H9 (cell line): ENCODE results near the gene ATP1B2. TPM values are rescaled to one million over a fixed set of nuclear protein-coding genes. Genes with fewer than 3 reads are reported as not detected.

Experiments used
- DNase-seq: peaks from one replicate; pipeline ENCODE4 v3.0.0-alpha.2; 2017
- H2AFZ ChIP-seq: one replicate; pipeline ENCODE4 v1.6.1; 2013; ENCODE audit warnings: mild to moderate bottlenecking, low read length, control low read depth, moderate library complexity
- H2AK5ac ChIP-seq: 2 replicates; pipeline ENCODE4 v1.6.1; 2013; ENCODE audit warnings: low read length, control low read depth, mixed read lengths; ENCODE audit not compliant: insufficient read length
- H2BK120ac ChIP-seq: one replicate; pipeline ENCODE4 v1.6.1; 2013; ENCODE audit warnings: low read depth, mild to moderate bottlenecking, low read length, control low read depth, inconsistent platforms; ENCODE audit not compliant: poor library complexity, severe bottlenecking
- H2BK12ac ChIP-seq: 2 replicates; pipeline ENCODE4 v1.6.1; 2013; ENCODE audit warnings: low read length, control low read depth, mixed read lengths, low read depth; ENCODE audit not compliant: insufficient read length
- H2BK15ac ChIP-seq: 2 replicates; pipeline ENCODE4 v1.6.1; 2013; ENCODE audit warnings: low read depth, low read length, control low read depth
- H2BK20ac ChIP-seq: one replicate; pipeline ENCODE4 v1.6.1; 2013; ENCODE audit warnings: low read depth, mild to moderate bottlenecking, low read length, control low read depth, inconsistent platforms; ENCODE audit not compliant: poor library complexity, severe bottlenecking
- H2BK5ac ChIP-seq: 2 replicates; pipeline ENCODE4 v1.6.1; 2013; ENCODE audit warnings: low read length, control low read depth, mixed read lengths; ENCODE audit not compliant: insufficient read length
- H3K14ac ChIP-seq: 2 replicates; pipeline ENCODE4 v1.6.1; 2013; ENCODE audit warnings: low read length, control low read depth; ENCODE audit not compliant: insufficient read depth
- H3K18ac ChIP-seq: 2 replicates; pipeline ENCODE4 v1.6.1; 2013; ENCODE audit warnings: low read depth, mild to moderate bottlenecking, mixed read lengths, low read length, control low read depth; ENCODE audit not compliant: insufficient read length
- H3K23ac ChIP-seq: 2 replicates; pipeline ENCODE4 v1.6.1; 2013; ENCODE audit warnings: low read length, control low read depth, mixed read lengths, low read depth; ENCODE audit not compliant: insufficient read length
- H3K23me2 ChIP-seq: 2 replicates; pipeline ENCODE4 v1.6.1; 2013; ENCODE audit warnings: low read depth, mild to moderate bottlenecking, mixed read lengths, low read length, control low read depth; ENCODE audit not compliant: insufficient read length, poor library complexity, severe bottlenecking
- H3K27ac ChIP-seq: 2 replicates; pipeline ENCODE4 v1.5.1; 2013; ENCODE audit warnings: low read length, control low read depth, mixed read lengths, low read depth; ENCODE audit not compliant: insufficient read length
- H3K27me3 ChIP-seq: 2 replicates; pipeline ENCODE4 v1.6.1; 2013; ENCODE audit warnings: low read length, control low read depth, inconsistent platforms; ENCODE audit not compliant: insufficient read depth
- H3K4ac ChIP-seq: 2 replicates; pipeline ENCODE4 v1.6.1; 2013; ENCODE audit warnings: low read depth, mild to moderate bottlenecking, control low read depth, inconsistent platforms, low read length, moderate library complexity
- H3K4me1 ChIP-seq: 2 replicates; pipeline ENCODE4 v1.6.1; 2013; ENCODE audit warnings: low read length, control low read depth, inconsistent platforms; ENCODE audit not compliant: insufficient read depth
- H3K4me2 ChIP-seq: 2 replicates; pipeline ENCODE4 v1.6.1; 2013; ENCODE audit warnings: low read length, control low read depth, mixed read lengths; ENCODE audit not compliant: insufficient read length, insufficient read depth
- H3K56ac ChIP-seq: 2 replicates; pipeline ENCODE4 v1.6.1; 2013; ENCODE audit warnings: low read depth, mild to moderate bottlenecking, mixed read lengths, low read length, control low read depth; ENCODE audit not compliant: insufficient read length
- H3K79me1 ChIP-seq: 2 replicates; pipeline ENCODE4 v1.6.1; 2013; ENCODE audit warnings: low read depth, mild to moderate bottlenecking, moderate library complexity, low read length, control low read depth, inconsistent platforms; ENCODE audit not compliant: insufficient read depth, poor library complexity, severe bottlenecking
- H3K79me2 ChIP-seq: 2 replicates; pipeline ENCODE4 v1.6.1; 2013; ENCODE audit warnings: low read length, control low read depth, inconsistent platforms; ENCODE audit not compliant: insufficient read depth
- H3K9ac ChIP-seq: 2 replicates; pipeline ENCODE4 v1.6.1; 2013; ENCODE audit warnings: low read length, control low read depth, mixed read lengths; ENCODE audit not compliant: insufficient read length; ENCODE audit errors: extremely low read depth
- H3K9me3 ChIP-seq: one replicate; pipeline ENCODE4 v1.6.1; 2013; ENCODE audit warnings: low read depth, low read length, inconsistent platforms; ENCODE audit not compliant: control insufficient read depth
- H3T11ph ChIP-seq: one replicate; pipeline ENCODE4 v1.6.1; 2013; ENCODE audit warnings: mild to moderate bottlenecking, low read length, control low read depth, inconsistent platforms
- H4K20me1 ChIP-seq: one replicate; pipeline ENCODE4 v1.6.1; 2013; ENCODE audit not compliant: control insufficient read depth, insufficient read length, insufficient read depth
- H4K5ac ChIP-seq: 2 replicates; pipeline ENCODE4 v1.6.1; 2013; ENCODE audit warnings: low read depth, mild to moderate bottlenecking, mixed read lengths, low read length, control low read depth; ENCODE audit not compliant: insufficient read length
- H4K8ac ChIP-seq: replicated peaks from 2 replicates; pipeline ENCODE4 v1.6.1; 2013; ENCODE audit warnings: low read length, control low read depth, mixed read lengths, low read depth; ENCODE audit not compliant: insufficient read length
- H4K91ac ChIP-seq: 2 replicates; pipeline ENCODE4 v1.6.1; 2013; ENCODE audit warnings: low read depth, mild to moderate bottlenecking, moderate library complexity, mixed read lengths, low read length, control low read depth; ENCODE audit not compliant: insufficient read length
- H3K27ac Mint-ChIP-seq, 3 experiments: 2 replicates in 2 of 3; 3 replicates in 1 of 3; pipeline ENCODE4 v1.8.0; 2020 to 2021; ENCODE audit warnings: mixed read lengths in 3 of 3, mild to moderate bottlenecking in 1 of 3, moderate library complexity in 1 of 3
- H3K27me3 Mint-ChIP-seq: 2 replicates; pipeline ENCODE4 v1.8.0; 2021; ENCODE audit warnings: low read depth, mild to moderate bottlenecking, moderate library complexity, mixed read lengths
- H3K36me3 Mint-ChIP-seq, 3 experiments: 2 replicates in 2 of 3; 3 replicates in 1 of 3; pipeline ENCODE4 v1.8.0; 2020 to 2021; ENCODE audit warnings: low read depth in 3 of 3, mixed read lengths in 3 of 3; ENCODE audit not compliant: insufficient read depth in 1 of 3
- H3K4me1 Mint-ChIP-seq, 2 experiments: 2 replicates each; pipeline ENCODE4 v1.8.0; 2020; ENCODE audit warnings: mixed read lengths in 2 of 2
- H3K4me3 Mint-ChIP-seq, 2 experiments: 2 replicates in 1 of 2; 3 replicates in 1 of 2; pipeline ENCODE4 v1.8.0; 2020 to 2021; ENCODE audit warnings: mild to moderate bottlenecking in 2 of 2, mixed read lengths in 2 of 2, moderate library complexity in 1 of 2
- H3K9me3 Mint-ChIP-seq, 2 experiments: 2 replicates in 1 of 2; 3 replicates in 1 of 2; pipeline ENCODE4 v1.8.0; 2020; ENCODE audit warnings: mild to moderate bottlenecking in 2 of 2, mixed read lengths in 2 of 2, moderate library complexity in 1 of 2
- CTCF ChIP-seq: fragments of 200-600 bp; sonication (generic); conservative IDR thresholded peaks from 3 replicates; pipeline ENCODE4 v1.8.0; 2021; ENCODE audit warnings: antibody characterized with exemption, mild to moderate bottlenecking
- WGBS: extraction: QIAGEN DNeasy Blood & Tissue Kit; methylation state at CpG from one replicate; pipeline ENCODE4 v1.1.7; 2013; ENCODE audit warnings: missing lambda C conversion rate, low lambda C conversion rate, mixed read lengths; ENCODE audit not compliant: insufficient read length; ENCODE audit errors: extremely low coverage; 5-methylcytosine and 5-hydroxymethylcytosine counted together
- total RNA-seq: library from RNA; stranded (reverse); gene quantifications from 2 replicates; pipeline ENCODE4 v1.2.1, GENCODE V29; 2021

Gene ATP1B2
- total RNA-seq, 1 experiment from 2014 or later = 16.2 TPM

- Mint-ChIP-seq H3K4me3 (peak overlapping the region in 1 of 2 experiments; percentile 45; a peak in 1 of 5 replicates), H3K4me1 (peaks cover 26 to 38% of the 10 kb centered on the region in 2 experiments), H3K27me3 (peaks cover 3% of the 10 kb centered on the region; the same call in 1 of the 2 replicates), H3K9me3 (no peaks in the 10 kb centered on the region), H3K27ac (no peak overlapping the region), H3K36me3 (no peaks in the 10 kb centered on the region)
- Histone ChIP-seq H2BK15ac (no peak overlapping the region), H3K23me2 (no peaks in the 10 kb centered on the region), H4K5ac (no peak overlapping the region), H3K14ac (no peak overlapping the region), H2AK5ac (no peak overlapping the region), H3K9me3 (no peaks in the 10 kb centered on the region), H3K79me2 (no peaks in the 10 kb centered on the region), H3K27me3 (no peaks in the 10 kb centered on the region), H4K91ac (no peak overlapping the region), H4K20me1 (no peaks in the 10 kb centered on the region), H3K56ac (no peak overlapping the region), H2AFZ (peak overlapping the region; percentile 85), H3K18ac (no peak overlapping the region), H3K4ac (no peak overlapping the region), H3K27ac (no peak overlapping the region), H4K8ac (no peak overlapping the region), H2BK12ac (no peak overlapping the region), H2BK5ac (no peak overlapping the region), H3K9ac (no peak overlapping the region), H3K79me1 (no peaks in the 10 kb centered on the region), H3K4me1 (peaks cover 2% of the 10 kb centered on the region; the same call in 1 of the 2 replicates), H2BK120ac (no peak overlapping the region), H3T11ph (no peak overlapping the region), H2BK20ac (no peak overlapping the region), H3K4me2 (no peak overlapping the region), H3K23ac (no peak overlapping the region)
- no CpG with 5 or more reads among the region's 5 CpGs for WGBS
- TF ChIP-seq CTCF = peak; percentile 71
- peak; percentile 87 for DNase-seq
Observed at GRCh38 chr17:7634384-7634783, 16.3 kb upstream of the ATP1B2 start.
